ENCODE measurements around the gene SH2D3C. TPM values are rescaled to one million over a fixed set of nuclear protein-coding genes. Genes with fewer than 3 reads are reported as not detected.

The SH2D3C gene
- total and polyA plus RNA-seq, 12 donors: 2.1 to 27.1 (median 10.3) TPM

GRCh38 chr9:127692071-127692470 is 86.4 kb downstream of the SH2D3C start:
- TF ChIP-seq POLR2A (IDR thresholded peaks at IDR 0.05) (no peak), CTCF (IDR thresholded peaks at IDR 0.05) (no peak)
- DNase-seq: no peak
- peaks cover 0 to 14% of the 10 kb centered on the region in 2 donors for H3K36me3 ChIP-seq (replicated peaks in 1 of 2)
- H3K27ac ChIP-seq: no peak overlapping the region
- no peaks in the 10 kb centered on the region for H3K27me3 ChIP-seq
- H3K9me3 ChIP-seq (replicated peaks in 1 of 3): no peaks in the 10 kb centered on the region
- intact Hi-C loops (cut with DNase I): no loop called here
- H3K4me3 ChIP-seq: no peak overlapping the region
- 89 to 94% (median 90%) methylated on average over 20 of the region's 20 CpGs for WGBS, 4 donors
- H3K4me1 ChIP-seq (replicated peaks in 1 of 2): no peaks in the 10 kb centered on the region

GRCh38 chr9:127690735-127691134 is 87.7 kb downstream of the SH2D3C start:
- no peaks in the 10 kb centered on the region for H3K27me3 ChIP-seq
- 93 to 95% (median 94%) methylated on average over 10 of the region's 10 CpGs for WGBS, 4 donors
- TF ChIP-seq CTCF (IDR thresholded peaks at IDR 0.05) (no peak), POLR2A (IDR thresholded peaks at IDR 0.05) (no peak)
- peaks cover 0 to 20% of the 10 kb centered on the region in 2 donors for H3K36me3 ChIP-seq (replicated peaks in 1 of 2)
- no peak for DNase-seq
- H3K27ac ChIP-seq: no peak overlapping the region
- H3K9me3 ChIP-seq (replicated peaks in 1 of 3): no peaks in the 10 kb centered on the region
- no peak overlapping the region for H3K4me3 ChIP-seq
- intact Hi-C loops (cut with DNase I): no loop called here
- no peaks in the 10 kb centered on the region for H3K4me1 ChIP-seq (replicated peaks in 1 of 2)

GRCh38 chr9:127689329-127690000 is 89.0 kb downstream of the SH2D3C start:
- intact Hi-C loops (cut with DNase I): no loop called here

More at GRCh38 chr9:127689329-127690000, 89.0 kb downstream of the SH2D3C start:
- H3K9me3 ChIP-seq (replicated peaks in 1 of 3): no peaks in the 10 kb centered on the region
- WGBS, 4 donors: 93 to 97% (median 94%) methylated on average over 11 to 13 of the region's 13 CpGs
- TF ChIP-seq POLR2A (IDR thresholded peaks at IDR 0.05): no peak
- TF ChIP-seq CTCF (IDR thresholded peaks at IDR 0.05): no peak
- H3K4me3 ChIP-seq: no peak overlapping the region
- DNase-seq: no peak
- H3K27ac ChIP-seq: no peak overlapping the region
- no peaks in the 10 kb centered on the region for H3K4me1 ChIP-seq (replicated peaks in 1 of 2)
- H3K27me3 ChIP-seq: no peaks in the 10 kb centered on the region
- H3K36me3 ChIP-seq (replicated peaks in 1 of 2): peaks cover 0 to 23% of the 10 kb centered on the region in 2 donors

Small RNA genes within 50 kb of the gene (microRNA-seq; reads per million reads assigned to microRNA genes)
- gene MIR2861 (0 reads per million in 3 donors), gene MIR3960 (0 to 0.28 (median 0) reads per million in 3 donors)

Other genes with a start within 250 kb of the SH2D3C start
- gene STXBP1, start 166.4 kb downstream of the SH2D3C start, total RNA-seq: 100 to 1,000 TPM in 1 of 9 donors, 10 to 100 TPM in 8; 15.4 to 169 (median 61.8) TPM
- gene STXBP1, start 166.4 kb downstream of the SH2D3C start, polyA plus RNA-seq: 10 to 100 TPM; 29.4 to 61.6 (median 29.7) TPM
- under 1 TPM in 5 of 9 donors, not detected in 4; 0.11 to 0.94 (median 0.20) TPM for gene CFAP157, start 71.7 kb downstream of the SH2D3C start, total RNA-seq
- under 1 TPM in 2 of 3 donors, not detected in 1; 0.67 to 0.88 TPM for gene CFAP157, start 71.7 kb downstream of the SH2D3C start, polyA plus RNA-seq
- gene PTRH1, start 63.0 kb downstream of the SH2D3C start, total RNA-seq: 10 to 100 TPM; 20.8 to 48.8 (median 26.3) TPM
- 10 to 100 TPM in 2 of 3 donors, 1 to 10 TPM in 1; 3.4 to 32.8 (median 19.5) TPM for gene PTRH1, start 63.0 kb downstream of the SH2D3C start, polyA plus RNA-seq
- gene TTC16, start 62.6 kb downstream of the SH2D3C start, total RNA-seq: 1 to 10 TPM in 1 of 9 donors, under 1 TPM in 6, not detected in 2; under 0.01 to 1.0 (median 0.26) TPM
- gene TTC16, start 62.6 kb downstream of the SH2D3C start, polyA plus RNA-seq: under 1 TPM; 0.11 to 0.57 (median 0.48) TPM
- gene TOR2A, start 43.4 kb downstream of the SH2D3C start, total RNA-seq: 10 to 100 TPM; 10.8 to 30.6 (median 17.9) TPM
- gene TOR2A, start 43.4 kb downstream of the SH2D3C start, polyA plus RNA-seq: 10 to 100 TPM in 2 of 3 donors, 1 to 10 TPM in 1; 4.3 to 16.9 (median 14.6) TPM
- gene CDK9, start 7.4 kb upstream of the SH2D3C start, total RNA-seq: 100 to 1,000 TPM in 6 of 9 donors, 10 to 100 TPM in 3; 41.0 to 238 (median 115) TPM
- gene CDK9, start 7.4 kb upstream of the SH2D3C start, polyA plus RNA-seq: 100 to 1,000 TPM in 2 of 3 donors, 10 to 100 TPM in 1; 64.0 to 202 (median 166) TPM
- gene FPGS, start 24.2 kb upstream of the SH2D3C start, total RNA-seq: 100 to 1,000 TPM in 5 of 9 donors, 10 to 100 TPM in 4; 31.1 to 359 (median 101) TPM
- gene FPGS, start 24.2 kb upstream of the SH2D3C start, polyA plus RNA-seq: 100 to 1,000 TPM in 2 of 3 donors, 10 to 100 TPM in 1; 59.6 to 176 (median 144) TPM
- 100 to 1,000 TPM in 5 of 9 donors, 10 to 100 TPM in 3, 1 to 10 TPM in 1; 4.3 to 214 (median 121) TPM for gene ENG, start 76.0 kb upstream of the SH2D3C start, total RNA-seq
- 100 to 1,000 TPM in 1 of 3 donors, 10 to 100 TPM in 2; 43.2 to 116 (median 96.7) TPM for gene ENG, start 76.0 kb upstream of the SH2D3C start, polyA plus RNA-seq
- gene AK1, start 99.0 kb upstream of the SH2D3C start, total RNA-seq: 100 to 1,000 TPM in 3 of 9 donors, 10 to 100 TPM in 6; 51.9 to 136 (median 89.9) TPM
- gene AK1, start 99.0 kb upstream of the SH2D3C start, polyA plus RNA-seq: 100 to 1,000 TPM in 2 of 3 donors, 10 to 100 TPM in 1; 60.0 to 242 (median 175) TPM
- 100 to 1,000 TPM in 1 of 9 donors, 10 to 100 TPM in 8; 34.7 to 129 (median 62.4) TPM for gene ST6GALNAC6, start 120.9 kb upstream of the SH2D3C start, total RNA-seq
- gene ST6GALNAC6, start 120.9 kb upstream of the SH2D3C start, polyA plus RNA-seq: 10 to 100 TPM; 26.7 to 46.9 (median 40.0) TPM
- 10 to 100 TPM in 8 of 9 donors, 1 to 10 TPM in 1; 8.7 to 65.7 (median 23.6) TPM for gene ST6GALNAC4, start 138.4 kb upstream of the SH2D3C start, total RNA-seq
- 1 to 10 TPM; 5.3 to 9.2 (median 8.6) TPM for gene ST6GALNAC4, start 138.4 kb upstream of the SH2D3C start, polyA plus RNA-seq
- gene PIP5KL1, start 152.1 kb upstream of the SH2D3C start, total RNA-seq: 1 to 10 TPM in 2 of 9 donors, under 1 TPM in 4, not detected in 3; 0.19 to 2.3 (median 0.88) TPM
- gene PIP5KL1, start 152.1 kb upstream of the SH2D3C start, polyA plus RNA-seq: 1 to 10 TPM in 1 of 3 donors, under 1 TPM in 2; 0.22 to 1.5 (median 0.54) TPM
- 10 to 100 TPM; 18.4 to 46.8 (median 33.4) TPM for gene DPM2, start 159.2 kb upstream of the SH2D3C start, total RNA-seq
- 10 to 100 TPM; 32.9 to 36.5 (median 35.6) TPM for gene DPM2, start 159.2 kb upstream of the SH2D3C start, polyA plus RNA-seq
- gene EEIG1, start 202.3 kb upstream of the SH2D3C start, total RNA-seq: 100 to 1,000 TPM in 2 of 9 donors, 10 to 100 TPM in 7; 10.1 to 179 (median 68.3) TPM
- 10 to 100 TPM; 24.5 to 49.5 (median 32.6) TPM for gene EEIG1, start 202.3 kb upstream of the SH2D3C start, polyA plus RNA-seq